Measurements from ENCODE around the gene IDH1.

IDH1 gene

DNA sequence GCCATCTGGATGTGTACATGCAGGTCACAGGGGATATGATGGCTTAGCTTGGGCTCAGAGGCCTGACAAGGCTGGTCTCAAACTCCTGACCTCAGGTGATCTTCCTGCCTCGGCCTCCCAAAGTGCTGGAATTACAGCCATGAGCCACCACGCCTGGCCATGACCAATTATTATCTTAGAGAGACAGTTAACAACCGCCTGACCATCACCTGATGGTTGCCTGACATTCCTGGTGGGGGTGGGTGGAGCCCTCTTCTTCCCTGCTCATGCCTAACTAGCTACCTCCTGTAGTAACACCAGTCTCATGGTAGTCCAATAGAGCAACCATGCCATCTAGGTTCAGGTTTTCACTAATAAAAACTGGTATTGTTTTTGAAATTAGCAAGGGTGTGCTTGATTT is 33.0 kb downstream of the IDH1 start:
- peak; percentile 94 for DNase-seq (ENCODE audit: low spot score)

DNA sequence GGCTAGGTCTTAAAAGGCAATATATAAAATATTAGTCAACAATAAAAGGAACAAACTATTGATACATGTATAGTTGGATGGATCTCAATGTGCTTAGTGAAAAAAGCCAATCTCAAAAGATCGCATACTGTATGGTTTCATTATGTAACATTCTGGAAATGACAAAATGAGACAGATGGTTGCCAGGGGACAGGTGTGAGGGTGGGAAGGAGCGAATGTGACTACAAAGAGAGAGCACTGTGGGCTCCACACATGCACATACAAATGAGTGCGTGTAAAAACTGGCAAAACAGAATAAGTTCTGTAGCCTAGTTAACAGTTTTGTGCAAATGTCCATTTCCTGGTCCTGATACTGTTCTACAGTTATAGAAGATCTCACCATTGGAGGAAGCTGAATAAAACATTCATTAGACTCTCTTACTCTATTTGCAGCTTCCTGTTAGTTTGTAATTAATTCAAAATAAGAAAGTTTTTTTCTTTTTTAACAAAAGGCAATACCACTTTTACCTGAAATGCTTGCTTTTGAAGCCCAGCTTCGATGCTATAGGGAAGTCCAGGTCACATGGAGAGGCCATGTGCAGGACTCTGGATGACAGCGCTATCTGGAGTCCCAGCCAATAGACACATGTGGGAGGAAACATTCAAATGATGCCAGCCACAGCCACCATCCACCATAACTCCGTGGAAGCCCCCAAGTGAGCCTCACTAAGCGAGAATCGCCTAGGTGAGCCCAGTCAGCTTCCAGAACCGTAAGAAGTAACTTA is 44.0 kb downstream of the IDH1 start:
- DNase-seq (ENCODE audit: low spot score), result peak; percentile 42

DNA sequence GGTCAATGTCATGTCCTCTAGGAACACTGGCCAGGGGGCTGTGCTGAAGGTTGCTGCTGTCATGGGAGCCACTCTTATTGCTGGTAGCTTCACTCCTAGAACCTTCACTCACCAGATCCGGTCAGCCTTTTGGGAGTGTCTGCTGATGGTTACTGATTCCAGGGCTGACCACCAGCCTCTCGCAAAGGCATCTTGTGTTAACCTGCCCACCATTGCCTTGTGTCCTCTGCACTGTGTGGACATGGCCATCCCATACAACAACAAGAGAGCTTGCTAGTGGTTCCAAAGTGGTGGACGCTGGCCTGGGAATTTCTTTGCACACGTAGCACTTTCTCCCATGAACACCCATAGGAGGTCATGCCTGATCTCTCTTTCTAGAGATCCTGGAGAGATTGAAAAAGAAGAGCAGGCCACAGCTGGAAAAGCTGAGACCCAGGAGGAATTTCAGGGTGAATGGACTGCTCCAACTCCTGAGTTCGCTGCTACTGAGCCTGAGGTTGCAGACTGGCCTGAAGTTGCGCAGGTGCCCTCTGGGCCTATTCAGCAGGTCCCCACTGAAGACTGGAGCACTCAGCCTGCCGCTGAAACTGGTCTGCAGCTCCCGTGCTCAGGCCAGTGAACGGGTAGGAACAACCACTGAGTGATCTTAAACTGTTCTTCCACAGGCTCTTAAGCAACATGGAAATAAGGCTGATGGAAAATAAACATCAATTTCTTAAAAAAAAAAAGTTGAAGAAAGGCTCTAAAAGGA is 46.4 kb downstream of the IDH1 start:
- DNase-seq (ENCODE audit: low spot score), result peak; percentile 46

DNA sequence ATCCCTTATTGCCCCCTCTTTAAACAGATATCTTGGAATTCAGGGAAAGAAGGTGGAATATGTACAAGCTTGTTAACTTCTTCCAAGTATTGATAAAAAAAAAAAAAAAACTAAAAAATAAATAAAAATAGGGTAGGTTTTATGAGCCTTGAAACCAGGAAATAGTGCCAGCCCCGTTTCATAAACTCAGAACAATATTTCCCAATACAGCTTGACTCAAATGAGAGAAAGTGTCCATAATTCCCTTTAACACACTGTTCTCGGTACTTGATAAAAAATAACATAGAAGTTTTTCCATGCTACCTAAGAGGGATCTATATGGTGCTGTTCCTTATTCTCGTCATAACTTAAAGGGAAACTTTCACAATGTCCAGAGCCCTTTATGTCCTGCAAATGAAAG is 47.1 kb downstream of the IDH1 start:
- DNase-seq (ENCODE audit: low spot score), result no peak

DNA sequence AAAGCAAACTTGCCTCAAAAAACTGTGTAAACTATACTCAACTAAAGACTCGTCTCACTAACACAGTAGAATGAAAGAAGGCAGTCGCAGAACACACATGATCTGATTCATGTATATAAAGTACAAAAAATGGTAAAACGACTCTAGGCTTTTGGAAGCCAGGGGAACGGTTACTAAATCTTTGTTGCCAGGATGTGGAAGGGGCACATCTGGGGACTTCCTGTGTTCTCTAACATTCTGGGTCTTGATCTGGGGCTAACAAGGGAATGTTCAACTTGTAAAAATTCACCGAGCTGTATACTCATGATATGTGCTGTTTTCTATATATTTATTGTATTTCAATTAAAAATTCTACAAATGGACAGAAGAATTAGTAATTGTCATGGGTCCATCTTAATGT is 50.7 kb downstream of the IDH1 start:
- no peak for DNase-seq (ENCODE audit: low spot score)

DNA sequence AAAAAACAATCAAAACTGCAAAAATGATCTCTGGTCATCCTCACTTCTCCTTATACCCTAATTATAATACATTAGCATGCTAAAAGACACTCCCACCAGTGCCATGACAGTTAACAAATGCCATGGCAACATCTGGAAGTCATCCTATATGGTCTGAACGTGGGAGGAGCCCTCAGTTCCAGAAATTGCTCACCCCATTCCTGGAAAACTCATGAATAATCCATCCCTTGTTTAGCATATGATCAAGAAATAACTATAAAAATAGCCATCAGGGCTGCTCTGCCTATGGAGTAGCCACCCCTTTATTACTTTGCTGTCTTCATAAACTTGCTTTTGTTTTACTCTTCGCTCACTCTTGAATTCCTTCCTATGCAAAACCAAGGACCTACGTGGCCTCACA is 59.3 kb downstream of the IDH1 start:
- no peak for DNase-seq (ENCODE audit: low spot score)

DNA sequence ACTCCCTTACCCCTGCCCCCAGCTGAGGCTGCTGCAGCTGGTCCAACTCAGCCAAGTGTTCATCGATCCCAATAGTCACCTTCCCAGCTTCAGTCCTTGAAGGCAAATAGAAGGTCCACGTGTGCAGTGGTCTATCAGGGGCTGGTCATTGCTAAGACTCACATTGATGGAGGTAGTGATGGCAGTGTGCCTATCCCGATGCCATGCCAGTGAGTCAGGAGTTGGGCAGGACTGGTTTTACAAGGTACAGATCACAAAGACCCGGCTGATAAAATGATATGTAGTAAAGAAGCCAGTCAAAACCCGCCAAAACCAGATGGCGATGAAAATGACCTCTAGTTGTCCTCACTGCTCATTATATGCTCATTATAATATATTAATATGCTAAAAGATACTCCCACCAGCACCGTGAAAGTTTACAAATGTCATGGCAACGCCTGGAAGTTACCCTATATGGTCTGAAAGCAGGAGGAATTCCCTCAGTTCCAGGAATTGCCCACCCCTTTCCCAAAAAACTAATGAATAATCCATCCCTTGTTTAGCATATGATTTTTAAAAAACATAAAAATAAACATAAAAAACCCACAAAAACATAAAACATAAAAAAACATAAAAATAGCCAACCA is 62.1 kb downstream of the IDH1 start:
- DNase-seq (ENCODE audit: low spot score), result no peak

DNA sequence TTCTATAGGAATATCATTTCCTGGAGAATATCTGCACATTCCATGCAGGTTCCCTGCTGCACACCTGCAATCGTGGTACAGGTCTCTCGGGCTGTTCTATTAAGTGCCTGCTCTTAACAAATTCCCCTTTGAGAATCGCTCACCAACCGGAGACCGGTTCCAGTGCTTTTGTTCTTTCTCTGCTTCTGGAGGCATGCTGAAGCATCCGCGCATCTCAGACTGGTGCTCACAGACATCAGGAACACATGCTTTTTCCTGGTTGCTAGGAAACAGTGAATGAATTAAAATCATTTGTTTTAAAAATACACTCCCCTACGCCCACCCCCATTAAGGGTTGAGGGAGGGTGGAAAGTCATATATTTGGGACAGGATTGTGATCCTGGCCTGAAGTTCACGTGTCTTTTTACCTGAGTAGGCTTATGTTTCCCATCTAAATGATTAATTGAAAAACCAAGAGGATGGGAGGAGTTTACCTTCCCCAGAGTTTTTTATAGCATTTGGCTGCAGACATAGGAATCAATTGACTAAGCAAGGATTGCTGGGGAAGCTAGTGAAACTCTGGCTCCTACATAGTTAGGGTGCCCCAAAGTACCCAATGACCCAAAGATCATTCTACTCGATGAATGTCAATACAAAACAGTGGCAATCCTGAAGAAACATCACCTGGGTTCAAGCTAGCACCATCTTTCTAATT is 64.9 kb downstream of the IDH1 start, which contains the start of gene C2orf80:
C2orf80 (minus strand) TSS at position 221 of the 694 bp plus-strand sequence. CDS start 3,044 bp downstream, outside the sequence.
- DNase-seq (ENCODE audit: low spot score), result no peak

DNA sequence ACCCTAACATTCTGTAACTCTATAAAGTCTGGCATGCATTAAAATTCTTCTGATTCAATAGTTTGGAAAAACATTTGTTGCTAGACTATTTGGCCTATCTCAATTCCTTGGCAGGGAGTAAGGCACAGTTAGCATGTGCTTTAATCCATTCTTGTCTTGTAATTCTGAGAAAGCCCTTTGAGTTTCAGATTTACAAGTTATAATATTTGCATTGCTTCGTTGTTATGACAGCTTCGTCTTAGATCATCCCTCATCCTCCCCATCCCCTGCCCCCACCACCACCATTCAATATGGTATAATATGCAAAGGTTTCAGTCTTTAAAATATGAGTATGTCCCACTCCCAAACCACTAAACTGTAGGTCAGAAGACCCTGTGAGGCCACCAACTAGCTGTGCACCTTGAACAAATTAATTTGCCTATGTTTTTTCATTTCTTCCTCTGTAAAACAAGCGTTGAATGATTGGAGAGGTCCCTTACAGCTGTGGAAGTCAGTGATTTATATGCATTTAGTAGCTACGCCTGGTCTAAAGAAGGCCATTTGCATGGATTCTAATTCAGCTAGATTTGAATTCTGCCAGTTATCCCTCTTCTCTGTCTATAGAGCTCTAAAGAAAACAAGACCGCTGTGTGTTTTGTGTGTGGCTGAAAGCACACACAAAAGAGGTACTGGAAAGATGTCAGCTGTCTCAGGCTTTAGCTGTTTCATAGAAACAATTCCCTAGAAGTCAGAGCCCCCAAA is 65.6 kb downstream of the IDH1 start:
- DNase-seq (ENCODE audit: low spot score), result no peak

DNA sequence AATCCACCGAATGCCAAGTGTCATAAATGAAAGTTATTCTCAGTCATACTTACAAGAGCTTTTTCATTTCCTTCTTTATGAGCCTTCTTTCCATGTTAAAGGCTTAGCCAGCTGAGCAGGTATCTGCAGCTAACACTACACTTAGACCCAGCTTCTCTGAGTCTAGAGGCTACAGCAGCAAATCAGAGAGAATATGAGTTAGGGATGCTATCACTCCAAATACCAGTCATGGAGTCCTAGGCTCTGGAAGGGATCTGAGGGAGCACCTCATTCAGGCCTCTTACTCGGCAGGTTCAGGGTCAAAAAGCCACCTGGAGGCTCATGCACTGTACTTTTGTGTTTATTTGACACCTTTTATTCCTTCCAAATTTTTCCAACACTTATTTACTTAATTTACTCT is 68.0 kb downstream of the IDH1 start:
- no peak for DNase-seq (ENCODE audit: low spot score)

DNA sequence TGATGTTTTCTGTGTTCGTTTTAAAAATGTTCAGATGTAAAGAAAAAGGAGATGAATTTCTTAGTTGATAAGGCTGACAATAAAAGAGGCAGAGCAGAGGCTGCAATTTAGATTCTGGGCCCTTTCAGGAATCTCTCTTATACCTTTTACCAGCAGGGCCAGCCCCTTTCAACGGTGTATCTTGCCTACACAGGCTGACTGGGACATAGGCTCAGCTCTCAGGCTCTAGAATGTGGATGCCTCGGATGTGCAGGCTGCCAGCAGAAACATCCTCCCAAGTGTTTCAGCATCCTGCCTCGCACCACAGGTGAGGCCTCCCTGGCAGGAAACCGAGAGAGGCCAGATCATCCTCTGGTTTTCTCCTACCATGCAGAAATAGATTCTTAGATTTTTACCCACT is 68.4 kb downstream of the IDH1 start:
- DNase-seq (ENCODE audit: low spot score), result no peak
